K562 (cell line): ENCODE results near the gene SGCG. TPM values are rescaled to one million over a fixed set of nuclear protein-coding genes. Genes with fewer than 3 reads are reported as not detected.

Experiments
- ATAC-seq: fragments of 200-7000 bp; cut with Tn5 transposase; 3 replicates; pipeline ENCODE4 v1.9.1; 2020; ENCODE audit warnings: moderate library complexity
- BruUV-seq: library from RNA; stranded (reverse); fragments of 400-500 nt; replicated peaks from 2 replicates; lab custom pipeline; 2021; lab: Mats Ljungman, UMichigan
- CTCF ChIA-PET: fragments of 300-600 bp; formaldehyde crosslinking; extraction: SDS; loops from one replicate; lab custom pipeline; 2021; ENCODE audit warnings: low intra/inter-chr PET ratio; lab: Yijun Ruan, JAX
- POLR2A ChIA-PET: fragments of 300-600, 350-650 bp; sonication (Branson Sonifier 250); formaldehyde crosslinking; extraction: SDS; loops from one replicate; lab custom pipeline; 2021; ENCODE audit warnings: antibody characterized with exemption, inconsistent platforms; lab: Yijun Ruan, JAX
- DNase-seq, 4 experiments: peaks; one replicate each; pipeline versions ENCODE4 v3.0.0 to v3.0.0-alpha.2; 2011 to 2018; ENCODE audit warnings: low spot score in 3 of 4, mixed read lengths in 3 of 4; ENCODE audit errors: extremely low read depth in 1 of 4
- FAIRE-seq: peaks from 2 replicates; lab custom pipeline; 2011; peaks lifted over from hg19 to GRCh38; lab: Jason Lieb, UNC
- H2AFZ ChIP-seq: 2 replicates; pipeline ENCODE4 v1.6.0; 2011; ENCODE audit warnings: low read depth, low read length, control low read depth, inconsistent platforms
- H3K27ac ChIP-seq: fragments of 200-600 bp; 3 replicates; pipeline ENCODE4 v1.8.0; 2011; ENCODE audit warnings: low read depth, mild to moderate bottlenecking, control low read depth, inconsistent platforms, low read length, moderate library complexity, mixed read lengths; ENCODE audit errors: extremely low read depth
- H3K27me3 ChIP-seq, 2 experiments: fragments of 300-600 bp in 1 of 2; 2 replicates in 1 of 2; 3 replicates in 1 of 2; pipeline versions ENCODE4 v1.6.0 to v1.8.0; 2011; ENCODE audit warnings: inconsistent platforms in 2 of 2, low read length in 2 of 2, mild to moderate bottlenecking in 1 of 2, mixed read lengths in 1 of 2, moderate library complexity in 1 of 2; ENCODE audit not compliant: control insufficient read depth in 2 of 2, insufficient read depth in 2 of 2
- H3K36me3 ChIP-seq: fragments of 300-600 bp; 3 replicates; pipeline ENCODE4 v1.8.0; 2011; ENCODE audit warnings: mild to moderate bottlenecking, low read length, inconsistent platforms; ENCODE audit not compliant: control insufficient read depth, insufficient read depth
- H3K4me1 ChIP-seq, 2 experiments: fragments of 200-600 bp in 1 of 2; replicated peaks in 1 of 2; 2 replicates in 1 of 2; 3 replicates in 1 of 2; pipeline versions ENCODE4 v1.5.1 to v1.8.0; 2011; ENCODE audit warnings: inconsistent platforms in 2 of 2, low read length in 2 of 2, mild to moderate bottlenecking in 1 of 2, mixed read lengths in 1 of 2, moderate library complexity in 1 of 2; ENCODE audit not compliant: control insufficient read depth in 2 of 2, insufficient read depth in 2 of 2
- H3K4me2 ChIP-seq: 2 replicates; pipeline ENCODE4 v1.6.1; 2011; ENCODE audit warnings: low read length, control low read depth, inconsistent platforms, mixed read lengths; ENCODE audit not compliant: insufficient read depth
- H3K4me3 ChIP-seq: fragments of 200-600 bp; sonication (generic), shearing (Covaris generic); 2 replicates; pipeline ENCODE4 v1.5.1; 2016; ENCODE audit warnings: control low read depth, inconsistent platforms
- H3K79me2 ChIP-seq: fragments of 200-600 bp; 3 replicates; pipeline ENCODE4 v1.8.0; 2011; ENCODE audit warnings: low read length, inconsistent platforms; ENCODE audit not compliant: control insufficient read depth, insufficient read depth
- H3K9ac ChIP-seq, 2 experiments: 2 replicates each; pipeline versions ENCODE4 v1.6.0 to v1.6.1; 2011; ENCODE audit warnings: low read depth in 2 of 2, low read length in 2 of 2, control low read depth in 1 of 2, inconsistent platforms in 1 of 2, mild to moderate bottlenecking in 1 of 2, mixed read lengths in 1 of 2; ENCODE audit not compliant: insufficient read depth in 1 of 2
- H3K9me1 ChIP-seq: one replicate; pipeline ENCODE4 v1.6.0; 2011; ENCODE audit warnings: inconsistent platforms, mild to moderate bottlenecking, low read length, moderate library complexity; ENCODE audit not compliant: control insufficient read depth, insufficient read depth
- H3K9me3 ChIP-seq: replicated peaks from 2 replicates; pipeline ENCODE4 v1.5.1; 2011; ENCODE audit warnings: low read depth, low read length, inconsistent platforms; ENCODE audit not compliant: control insufficient read depth, insufficient read depth
- H4K20me1 ChIP-seq: replicated peaks from 2 replicates; pipeline ENCODE4 v1.6.1; 2011; ENCODE audit warnings: low read length, inconsistent platforms, mixed read lengths; ENCODE audit not compliant: control insufficient read depth, insufficient read depth
- CEBPB ChIP-seq: fragments of 450-650 bp; IDR thresholded peaks from 2 replicates; pipeline ENCODE4 v1.6.1; 2016; ENCODE audit warnings: missing genetic modification characterization, missing compliant biosample characterization
- CTCF ChIP-seq, 3 experiments: IDR thresholded peaks in 2 of 3; conservative IDR thresholded peaks in 1 of 3; 2 replicates each; pipeline ENCODE4 v1.5.1; 2011 to 2012; ENCODE audit warnings: low read length in 3 of 3, mild to moderate bottlenecking in 3 of 3, control low read depth in 2 of 3, improper control_type of control experiment in 1 of 3, inconsistent platforms in 1 of 3, low read depth in 1 of 3, mixed read lengths in 1 of 3, moderate library complexity in 1 of 3; ENCODE audit not compliant: insufficient read depth in 2 of 3
- SIN3A ChIP-seq, 2 experiments: fragments of 150-350 bp in 1 of 2; IDR thresholded peaks; 2 replicates each; pipeline ENCODE4 v1.6.1; 2011 to 2016; ENCODE audit warnings: borderline replicate concordance in 2 of 2, low read depth in 2 of 2, low read length in 2 of 2, mild to moderate bottlenecking in 2 of 2, moderate library complexity in 2 of 2; ENCODE audit not compliant: control insufficient read depth in 1 of 2
- ZC3H8 ChIP-seq: fragments of 450-650 bp; IDR thresholded peaks from 2 replicates; pipeline ENCODE4 v1.6.1; 2017
- ZNF12 ChIP-seq: sonication (generic); formaldehyde crosslinking; IDR thresholded peaks from 2 replicates; pipeline ENCODE4 v1.4.0; 2020; ENCODE audit warnings: mild to moderate bottlenecking, missing genetic modification reagents
- ZNF175 ChIP-seq: fragments of 200-800 bp; sonication (Bioruptor generic); IDR thresholded peaks from 2 replicates; pipeline ENCODE4 v1.6.1; 2016; ENCODE audit warnings: low read depth, mild to moderate bottlenecking, missing genetic modification characterization, missing compliant biosample characterization
- ZNF717 ChIP-seq: fragments of 250-450 bp; sonication (Bioruptor Pico); IDR thresholded peaks from 2 replicates; pipeline ENCODE4 v1.5.0; 2021
- ZNF75A ChIP-seq: fragments of 450-650 bp; formaldehyde crosslinking; IDR thresholded peaks from 2 replicates; pipeline ENCODE4 v1.4.0; 2020; ENCODE audit warnings: mild to moderate bottlenecking
- WGBS: fragments of 100-300 bp; shearing (Covaris generic); methylation state at CpG from one replicate; pipeline ENCODE4 v1.1.6; 2016; ENCODE audit warnings: low coverage, mixed read lengths; ENCODE audit not compliant: insufficient coverage; ENCODE audit errors: missing lambda C conversion rate; 5-methylcytosine and 5-hydroxymethylcytosine counted together
- in situ Hi-C: fragments of 300-500 bp; cut with MboI; formaldehyde crosslinking; loops from 4 replicates; pipeline ENCODE4 v1.15.0; 2018; ENCODE audit warnings: inconsistent platforms, mixed read lengths
- intact Hi-C: fragments of 100-400 bp; cut with micrococcal nuclease; formaldehyde crosslinking; loops from 2 replicates; pipeline ENCODE4 v1.14.2; 2022
- polyA plus RNA-seq, 8 experiments: library from polyadenylated mRNA; depleted of rRNA in 4 of 8; stranded (reverse) in 5 of 8; unstranded in 3 of 8; fragments of >200 nt; fragmentation: Nextera tagmentation in 2 of 8; fragmentation: Illumina TruSeq in 1 of 8; extraction: Ambion mirVana in 2 of 8; extraction: Trizol in 1 of 8; gene quantifications; 2 replicates each; pipeline versions ENCODE4 v1.2.1 to v1.2.3, GENCODE V29; 2011 to 2014; ENCODE audit warnings: inconsistent platforms in 1 of 8, missing spikeins in 1 of 8
- total RNA-seq, 7 experiments: library from RNA; depleted of rRNA in 6 of 7; stranded (reverse); fragments of >200 nt in 6 of 7; fragmentation: Illumina TruSeq in 2 of 7; extraction: Trizol in 2 of 7; gene quantifications; 2 replicates each; pipeline versions ENCODE4 v1.2.1 to v1.2.3, GENCODE V29; 2011 to 2021; ENCODE audit warnings: low replicate concordance in 1 of 7
- TF ChIP-seq, protein P1 (sequence below), 2 experiments: fragments of 450-650 bp in 1 of 2; sonication (generic) in 1 of 2; formaldehyde crosslinking; conservative IDR thresholded peaks; 2 replicates each; pipeline versions ENCODE4 v1.4.0 to v1.8.1; 2020 to 2022; ENCODE audit warnings: mild to moderate bottlenecking in 1 of 2, missing genetic modification reagents in 1 of 2
- TF ChIP-seq, protein P2 (sequence below), 2 experiments: fragments of 150-350 bp in 1 of 2; IDR thresholded peaks; 2 replicates each; pipeline ENCODE4 v1.6.1; 2012 to 2016; ENCODE audit warnings: low read depth in 2 of 2, low read length in 2 of 2, mild to moderate bottlenecking in 1 of 2, moderate library complexity in 1 of 2
- TF ChIP-seq, protein P3 (sequence below): fragments of 450-650 bp; IDR thresholded peaks from one replicate; pipeline ENCODE4 v1.6.1; 2018; ENCODE audit warnings: mild to moderate bottlenecking, moderate library complexity; ENCODE audit not compliant: partially characterized antibody

SGCG gene
- total and polyA plus RNA-seq, 9 of the 15 experiments (the other 6 are each of a cell fraction or from before 2014, with no cell fraction given), result 0.04 to 0.44 (median 0.34) TPM

DNA sequence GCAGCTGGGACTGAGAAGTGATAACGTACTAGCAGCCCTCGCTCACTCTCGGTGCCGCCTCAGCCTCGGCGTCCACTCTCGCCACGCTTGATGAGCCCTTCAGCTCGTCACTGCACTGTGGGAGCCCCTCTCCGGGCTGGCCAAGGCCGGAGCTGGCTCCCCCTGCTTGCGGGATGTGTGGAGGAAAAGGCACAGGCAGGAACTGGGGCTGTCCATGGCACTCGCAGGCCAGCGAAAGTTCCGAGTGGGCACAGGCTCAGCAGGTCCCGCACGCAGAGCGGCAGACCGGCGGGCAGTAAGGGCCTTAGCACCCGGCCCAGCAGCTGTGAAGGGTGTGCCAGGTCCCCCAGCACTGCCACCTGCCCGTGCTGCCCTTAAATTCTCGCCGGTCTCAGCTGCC lies 38.8 kb upstream of the SGCG start:
- BruUV-seq, result no TSS peak
- ATAC-seq (no peak), FAIRE-seq (no peak), DNase-seq (no peak)
- ChIA-PET CTCF (no interaction called here), POLR2A (no interaction called here)
- no peaks in the 10 kb centered on the region for H3K4me1 ChIP-seq
- WGBS, result 18% methylated on average over 16 of the region's 24 CpGs
- no peak for TF ChIP-seq CTCF (IDR thresholded peaks at IDR 0.05 in 2 of 3, conservative IDR thresholded peaks at IDR 0.05 in 1 of 3; ENCODE audit: insufficient read depth in 2 of 3, low read depth in 1 of 3, low read length in 3 of 3)
- TF ChIP-seq, protein P1, sequence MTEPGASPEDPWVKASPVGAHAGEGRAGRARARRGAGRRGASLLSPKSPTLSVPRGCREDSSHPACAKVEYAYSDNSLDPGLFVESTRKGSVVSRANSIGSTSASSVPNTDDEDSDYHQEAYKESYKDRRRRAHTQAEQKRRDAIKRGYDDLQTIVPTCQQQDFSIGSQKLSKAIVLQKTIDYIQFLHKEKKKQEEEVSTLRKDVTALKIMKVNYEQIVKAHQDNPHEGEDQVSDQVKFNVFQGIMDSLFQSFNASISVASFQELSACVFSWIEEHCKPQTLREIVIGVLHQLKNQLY (CRISPR knock-in tag; conservative IDR thresholded peaks at IDR 0.05), result no peak
- no peak for TF ChIP-seq ZNF175
- TF ChIP-seq ZNF717 (CRISPR knock-in tag), result no peak
- TF ChIP-seq, protein P2, sequence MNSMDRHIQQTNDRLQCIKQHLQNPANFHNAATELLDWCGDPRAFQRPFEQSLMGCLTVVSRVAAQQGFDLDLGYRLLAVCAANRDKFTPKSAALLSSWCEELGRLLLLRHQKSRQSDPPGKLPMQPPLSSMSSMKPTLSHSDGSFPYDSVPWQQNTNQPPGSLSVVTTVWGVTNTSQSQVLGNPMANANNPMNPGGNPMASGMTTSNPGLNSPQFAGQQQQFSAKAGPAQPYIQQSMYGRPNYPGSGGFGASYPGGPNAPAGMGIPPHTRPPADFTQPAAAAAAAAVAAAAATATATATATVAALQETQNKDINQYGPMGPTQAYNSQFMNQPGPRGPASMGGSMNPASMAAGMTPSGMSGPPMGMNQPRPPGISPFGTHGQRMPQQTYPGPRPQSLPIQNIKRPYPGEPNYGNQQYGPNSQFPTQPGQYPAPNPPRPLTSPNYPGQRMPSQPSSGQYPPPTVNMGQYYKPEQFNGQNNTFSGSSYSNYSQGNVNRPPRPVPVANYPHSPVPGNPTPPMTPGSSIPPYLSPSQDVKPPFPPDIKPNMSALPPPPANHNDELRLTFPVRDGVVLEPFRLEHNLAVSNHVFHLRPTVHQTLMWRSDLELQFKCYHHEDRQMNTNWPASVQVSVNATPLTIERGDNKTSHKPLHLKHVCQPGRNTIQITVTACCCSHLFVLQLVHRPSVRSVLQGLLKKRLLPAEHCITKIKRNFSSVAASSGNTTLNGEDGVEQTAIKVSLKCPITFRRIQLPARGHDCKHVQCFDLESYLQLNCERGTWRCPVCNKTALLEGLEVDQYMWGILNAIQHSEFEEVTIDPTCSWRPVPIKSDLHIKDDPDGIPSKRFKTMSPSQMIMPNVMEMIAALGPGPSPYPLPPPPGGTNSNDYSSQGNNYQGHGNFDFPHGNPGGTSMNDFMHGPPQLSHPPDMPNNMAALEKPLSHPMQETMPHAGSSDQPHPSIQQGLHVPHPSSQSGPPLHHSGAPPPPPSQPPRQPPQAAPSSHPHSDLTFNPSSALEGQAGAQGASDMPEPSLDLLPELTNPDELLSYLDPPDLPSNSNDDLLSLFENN (IDR thresholded peaks at IDR 0.05; ENCODE audit: low read depth in 2 of 2, low read length in 2 of 2), result no peak
- TF ChIP-seq ZNF12 (CRISPR knock-in tag), result no peak
- no peak for TF ChIP-seq ZC3H8
- TF ChIP-seq CEBPB, result no peak
- no peak for TF ChIP-seq ZNF75A (CRISPR knock-in tag)
- TF ChIP-seq, protein P3, sequence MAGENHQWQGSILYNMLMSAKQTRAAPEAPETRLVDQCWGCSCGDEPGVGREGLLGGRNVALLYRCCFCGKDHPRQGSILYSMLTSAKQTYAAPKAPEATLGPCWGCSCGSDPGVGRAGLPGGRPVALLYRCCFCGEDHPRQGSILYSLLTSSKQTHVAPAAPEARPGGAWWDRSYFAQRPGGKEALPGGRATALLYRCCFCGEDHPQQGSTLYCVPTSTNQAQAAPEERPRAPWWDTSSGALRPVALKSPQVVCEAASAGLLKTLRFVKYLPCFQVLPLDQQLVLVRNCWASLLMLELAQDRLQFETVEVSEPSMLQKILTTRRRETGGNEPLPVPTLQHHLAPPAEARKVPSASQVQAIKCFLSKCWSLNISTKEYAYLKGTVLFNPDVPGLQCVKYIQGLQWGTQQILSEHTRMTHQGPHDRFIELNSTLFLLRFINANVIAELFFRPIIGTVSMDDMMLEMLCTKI, result no peak
- TF ChIP-seq SIN3A (IDR thresholded peaks at IDR 0.05; ENCODE audit: borderline replicate concordance in 2 of 2, control insufficient read depth in 1 of 2, low read depth in 2 of 2, low read length in 2 of 2), result no peak
- in situ Hi-C loops (no loop called here), intact Hi-C loops (no loop called here)
- H3K4me3 ChIP-seq, result no peak overlapping the region
- H3K27me3 ChIP-seq, result no peaks in the 10 kb centered on the region
- H3K79me2 ChIP-seq, result no peaks in the 10 kb centered on the region
- H3K9me3 ChIP-seq, result no peaks in the 10 kb centered on the region
- H3K9me1 ChIP-seq, result no peaks in the 10 kb centered on the region
- no peak overlapping the region for H3K9ac ChIP-seq
- no peak overlapping the region for H2AFZ ChIP-seq
- no peak overlapping the region for H3K27ac ChIP-seq
- H3K36me3 ChIP-seq, result no peaks in the 10 kb centered on the region
- no peak overlapping the region for H3K4me2 ChIP-seq
- no peaks in the 10 kb centered on the region for H4K20me1 ChIP-seq
